Peyer's patch (tissue), 4 donors: ENCODE data around the gene OR51D1. TPM values are rescaled to one million over a fixed set of nuclear protein-coding genes. Genes with fewer than 3 reads are reported as not detected.

Source experiments
- DNase-seq, 3 donors: peaks; one replicate each; pipeline ENCODE4 v3.0.0-alpha.2; 2017 to 2019
- H3K27ac ChIP-seq, 4 donors: fragments of 200-600 bp; sonication (generic); one replicate each; pipeline ENCODE4 v1.5.1; 2016 to 2019
- H3K27me3 ChIP-seq, 2 donors: fragments of 200-600 bp; sonication (generic); one replicate each; pipeline ENCODE4 v1.5.1; 2019
- H3K36me3 ChIP-seq, 3 donors: fragments of 200-600 bp; sonication (generic); one replicate each; pipeline ENCODE4 v1.5.1; 2016 to 2019
- H3K4me1 ChIP-seq, 4 donors: fragments of 200-600 bp; sonication (generic); one replicate each; pipeline ENCODE4 v1.5.1; 2016 to 2019
- H3K4me3 ChIP-seq, 4 donors: fragments of 200-600 bp; sonication (generic); 1 replicate in 3 of 4; 2 replicates in 1 of 4; pipeline ENCODE4 v1.5.1; 2016 to 2019; ENCODE audit warnings: mild to moderate bottlenecking in 1 of 4
- H3K9me3 ChIP-seq, 4 donors: fragments of 200-600 bp; sonication (generic); one replicate each; pipeline ENCODE4 v1.5.1; 2016 to 2019; ENCODE audit warnings: mild to moderate bottlenecking in 1 of 4
- POLR2A ChIP-seq, 2 donors: fragments of 450-650 bp; IDR thresholded peaks; one replicate each; pipeline ENCODE4 v1.5.1; 2017; ENCODE audit warnings: antibody characterized with exemption in 2 of 2, mild to moderate bottlenecking in 2 of 2, moderate library complexity in 2 of 2
- total RNA-seq, 4 donors: library from RNA; depleted of rRNA; stranded (reverse); fragments of >200 nt; gene quantifications; one replicate each; pipeline ENCODE4 v1.1.0, GENCODE V29; 2016
- TF ChIP-seq, protein P1 (sequence below), 6 experiments: fragments of 450-650 bp in 4 of 6; fragments of 200-600 bp in 2 of 6; sonication (generic) in 1 of 6; IDR thresholded peaks; one replicate each; pipeline ENCODE4 v1.5.1; 2017 to 2019; ENCODE audit warnings: antibody characterized with exemption in 6 of 6, mild to moderate bottlenecking in 3 of 6, moderate library complexity in 1 of 6

OR51D1 gene
- total RNA-seq, 4 donors from 2014 or later: not detected

DNA sequence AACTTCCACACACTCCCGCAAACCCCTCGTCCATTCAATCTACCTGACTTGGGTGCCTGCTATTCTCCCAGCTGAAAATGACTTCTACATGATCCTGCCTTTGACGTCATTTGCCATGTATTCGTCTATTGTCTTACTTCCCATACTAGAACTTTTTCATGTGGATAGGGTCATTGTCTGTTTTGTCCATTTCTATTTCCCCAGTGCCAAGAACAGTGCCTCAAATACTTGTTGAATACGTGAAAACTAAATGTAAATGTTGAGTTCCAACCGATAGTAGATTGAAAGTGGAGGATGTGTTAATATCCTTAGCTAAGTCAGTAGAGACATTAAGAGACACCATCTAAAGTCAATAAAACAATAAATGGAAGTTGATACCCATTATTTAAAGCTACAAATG is 30.2 kb upstream of the OR51D1 start:
- Histone ChIP-seq H3K4me1 (peaks cover 0 to 20% (median 3%) of the 10 kb centered on the region in 4 donors), H3K27me3 (no peaks in the 10 kb centered on the region), H3K36me3 (peaks cover 0 to 20% (median 0%) of the 10 kb centered on the region in 3 donors), H3K27ac (peak overlapping the region in 1 of 4 donors; percentile 86), H3K9me3 (no peaks in the 10 kb centered on the region), H3K4me3 (peak overlapping the region; percentile 65 to 86 (median 75))
- no peak for DNase-seq
- TF ChIP-seq POLR2A (IDR thresholded peaks at IDR 0.05): no peak

DNA sequence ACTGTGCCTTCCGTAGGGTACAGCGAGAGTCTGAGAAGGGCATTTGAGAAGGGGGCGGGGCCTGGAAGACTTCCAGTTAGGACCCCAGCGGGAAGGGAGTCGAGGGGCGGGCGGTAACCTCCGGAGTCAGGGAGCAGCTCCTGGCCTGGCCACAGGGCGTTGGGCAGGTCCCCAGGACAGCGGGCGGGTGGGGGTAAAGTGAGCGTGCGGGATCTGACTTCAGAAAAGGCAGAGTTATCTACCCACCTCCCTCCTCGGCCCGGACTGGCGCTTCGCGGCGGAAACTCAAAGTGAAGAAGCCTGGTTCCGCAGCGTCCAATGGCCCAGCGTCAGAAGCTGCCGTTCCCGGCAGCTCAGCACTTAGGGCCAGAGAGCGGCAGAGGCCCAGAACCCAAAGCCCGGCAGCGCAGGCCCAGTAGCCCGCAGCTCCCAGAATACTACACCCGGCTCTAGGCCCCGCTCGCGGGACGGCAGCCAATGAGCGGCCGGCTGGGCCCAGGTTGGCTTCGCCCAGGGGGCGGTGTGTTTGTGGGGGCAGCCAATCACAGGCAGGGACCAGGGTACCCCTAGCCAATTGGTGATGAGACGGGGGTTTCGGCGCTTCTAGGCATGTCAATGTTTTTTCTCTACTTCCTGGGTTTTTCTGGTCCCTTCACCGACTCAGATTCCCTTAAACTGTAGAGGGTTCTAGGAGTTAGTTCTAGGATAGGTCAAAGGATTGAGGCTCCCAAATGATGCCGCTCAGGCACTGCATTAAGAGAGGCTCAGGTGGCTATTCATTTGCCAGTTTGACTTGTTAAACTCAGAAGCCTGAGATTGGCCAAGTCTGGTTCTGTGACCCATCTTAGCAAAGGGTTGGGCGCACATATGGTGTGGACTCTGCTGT is 29.3 kb upstream of the OR51D1 start, which contains the start of gene TRIM68:
TSS of gene TRIM68 (minus strand) at position 451 of the 886 bp plus-strand sequence. CDS start 2,727 bp downstream, outside the sequence.
- Histone ChIP-seq H3K36me3 (peaks cover 0 to 14% (median 0%) of the 10 kb centered on the region in 3 donors), H3K27ac (peak within 1 kb of the TSS; percentile 82 to 86 (median 84)), H3K4me1 (peaks cover 0 to 20% (median 3%) of the 10 kb centered on the region in 4 donors), H3K9me3 (no peaks in the 10 kb centered on the region), H3K4me3 (peak within 1 kb of the TSS; percentile 65 to 86 (median 75)), H3K27me3 (no peaks in the 10 kb centered on the region)
- DNase-seq: peak; percentile 95 to 98 (median 96)
- TF ChIP-seq, protein P1, sequence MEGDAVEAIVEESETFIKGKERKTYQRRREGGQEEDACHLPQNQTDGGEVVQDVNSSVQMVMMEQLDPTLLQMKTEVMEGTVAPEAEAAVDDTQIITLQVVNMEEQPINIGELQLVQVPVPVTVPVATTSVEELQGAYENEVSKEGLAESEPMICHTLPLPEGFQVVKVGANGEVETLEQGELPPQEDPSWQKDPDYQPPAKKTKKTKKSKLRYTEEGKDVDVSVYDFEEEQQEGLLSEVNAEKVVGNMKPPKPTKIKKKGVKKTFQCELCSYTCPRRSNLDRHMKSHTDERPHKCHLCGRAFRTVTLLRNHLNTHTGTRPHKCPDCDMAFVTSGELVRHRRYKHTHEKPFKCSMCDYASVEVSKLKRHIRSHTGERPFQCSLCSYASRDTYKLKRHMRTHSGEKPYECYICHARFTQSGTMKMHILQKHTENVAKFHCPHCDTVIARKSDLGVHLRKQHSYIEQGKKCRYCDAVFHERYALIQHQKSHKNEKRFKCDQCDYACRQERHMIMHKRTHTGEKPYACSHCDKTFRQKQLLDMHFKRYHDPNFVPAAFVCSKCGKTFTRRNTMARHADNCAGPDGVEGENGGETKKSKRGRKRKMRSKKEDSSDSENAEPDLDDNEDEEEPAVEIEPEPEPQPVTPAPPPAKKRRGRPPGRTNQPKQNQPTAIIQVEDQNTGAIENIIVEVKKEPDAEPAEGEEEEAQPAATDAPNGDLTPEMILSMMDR (IDR thresholded peaks at IDR 0.05): peak in 2 of 6 experiments; percentile 7
- peak; percentile 36 to 64 for TF ChIP-seq POLR2A (IDR thresholded peaks at IDR 0.05)

DNA sequence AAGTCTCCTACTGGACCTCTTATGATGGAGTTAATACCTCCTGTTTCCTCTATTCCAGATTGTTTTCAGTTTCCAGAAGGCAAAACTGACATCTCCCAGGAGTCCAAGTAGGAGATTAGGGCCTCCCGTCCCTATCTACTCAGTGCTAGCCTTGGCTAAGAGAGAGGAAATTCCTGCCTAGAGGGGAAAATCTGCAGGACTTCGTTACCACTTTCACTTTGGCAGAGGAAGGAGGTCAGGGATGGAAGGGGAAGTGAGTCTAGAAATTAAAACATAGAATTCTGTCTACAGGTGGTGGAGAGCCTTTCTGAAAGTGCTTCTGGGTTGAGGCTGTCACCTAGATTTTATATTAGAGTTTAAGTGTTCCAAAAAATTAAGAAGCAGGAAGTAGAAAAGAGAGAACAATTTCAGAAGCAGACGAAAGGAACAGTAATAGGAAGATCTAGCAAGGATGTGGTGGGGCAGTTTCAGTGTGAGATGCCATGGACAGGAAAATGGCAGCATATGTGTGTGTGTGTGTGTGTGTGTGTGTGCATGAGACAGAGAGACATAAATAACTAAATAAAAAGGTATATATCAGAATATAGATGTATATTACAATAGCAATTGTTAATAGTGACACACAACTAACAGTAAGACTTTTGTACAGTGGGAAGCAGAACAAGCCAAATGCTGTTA is 26.9 kb upstream of the OR51D1 start:
- Histone ChIP-seq H3K27me3 (no peaks in the 10 kb centered on the region), H3K4me1 (peaks cover 0 to 20% (median 3%) of the 10 kb centered on the region in 4 donors), H3K4me3 (peak overlapping the region in 2 of 4 donors; percentile 3 to 4), H3K36me3 (no peaks in the 10 kb centered on the region), H3K27ac (no peak overlapping the region), H3K9me3 (no peaks in the 10 kb centered on the region)
- TF ChIP-seq, protein P1 (IDR thresholded peaks at IDR 0.05): no peak
- TF ChIP-seq POLR2A (IDR thresholded peaks at IDR 0.05): no peak
- no peak for DNase-seq

DNA sequence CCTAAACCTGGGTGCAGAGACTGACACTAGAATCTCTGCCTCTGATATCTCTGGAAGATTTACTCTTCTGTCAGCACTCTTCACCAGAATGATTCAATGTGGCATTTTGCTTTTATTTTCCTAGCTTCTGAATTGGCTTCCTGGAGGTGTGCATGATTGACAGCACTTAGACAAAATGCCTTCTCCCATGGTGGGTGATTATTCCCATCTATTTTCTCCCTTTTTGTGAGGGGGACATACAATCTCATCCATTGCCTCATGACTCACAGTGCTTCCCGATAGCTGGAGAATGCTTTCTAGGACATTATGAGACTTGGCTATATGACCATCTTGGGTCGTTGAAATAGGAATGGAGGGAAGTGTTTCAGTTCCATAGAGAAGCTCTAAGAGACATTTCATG is 25.3 kb upstream of the OR51D1 start:
- DNase-seq: no peak
- peaks cover 0 to 9% (median 0%) of the 10 kb centered on the region in 4 donors for H3K4me1 ChIP-seq
- TF ChIP-seq, protein P1 (IDR thresholded peaks at IDR 0.05): no peak
- no peak for TF ChIP-seq POLR2A (IDR thresholded peaks at IDR 0.05)
- no peaks in the 10 kb centered on the region for H3K9me3 ChIP-seq
- H3K4me3 ChIP-seq: no peak overlapping the region
- H3K27me3 ChIP-seq: no peaks in the 10 kb centered on the region
- no peak overlapping the region for H3K27ac ChIP-seq
- H3K36me3 ChIP-seq: no peaks in the 10 kb centered on the region

DNA sequence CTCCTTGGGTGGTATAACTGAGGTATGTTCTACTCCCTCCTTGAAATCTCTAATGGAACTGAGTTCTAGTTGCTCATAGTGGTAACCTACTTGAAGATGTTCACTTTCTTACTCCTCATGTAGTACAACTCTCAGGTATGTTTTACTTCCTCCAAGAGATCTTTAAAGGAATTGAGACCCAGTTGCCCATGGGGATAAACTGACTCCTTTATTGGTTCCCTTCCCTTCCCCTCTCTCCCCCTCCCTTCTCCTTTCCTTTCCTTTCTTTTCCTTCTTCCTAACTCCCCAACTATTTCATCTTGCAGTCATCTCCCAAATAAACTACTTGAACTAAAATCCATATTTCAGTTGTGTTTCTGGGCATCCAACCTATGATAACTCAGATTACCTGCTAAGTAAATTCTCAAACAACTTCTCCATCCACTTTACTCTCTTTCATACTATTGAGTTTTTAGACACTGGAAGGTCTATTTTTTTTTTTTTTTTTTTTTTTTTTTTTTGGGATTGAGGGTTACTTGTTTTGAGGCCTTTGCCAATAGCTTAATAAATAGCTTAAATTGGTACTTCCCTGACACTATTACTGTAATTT is 21.3 kb upstream of the OR51D1 start:
- H3K27ac ChIP-seq: no peak overlapping the region
- DNase-seq: no peak
- no peaks in the 10 kb centered on the region for H3K9me3 ChIP-seq

More for the DNA sequence above, 21.3 kb upstream of the OR51D1 start:
- Histone ChIP-seq H3K4me1 (no peaks in the 10 kb centered on the region), H3K27me3 (no peaks in the 10 kb centered on the region), H3K4me3 (no peak overlapping the region), H3K36me3 (no peaks in the 10 kb centered on the region)
- TF ChIP-seq, protein P1 (IDR thresholded peaks at IDR 0.05): no peak
- TF ChIP-seq POLR2A (IDR thresholded peaks at IDR 0.05): no peak
